PC-3 (cell line): ENCODE data around the gene DGCR2. TPM values are rescaled to one million over a fixed set of nuclear protein-coding genes. Genes with fewer than 3 reads are reported as not detected.

ENCODE experiments used
- ATAC-seq: fragments of 200-7000 bp; cut with Tn5 transposase; 2 replicates; pipeline ENCODE4 v1.9.1; 2020; ENCODE audit warnings: mild to moderate bottlenecking, moderate library complexity
- BruUV-seq: library from RNA; stranded (reverse); fragments of 400-500 nt; replicated peaks from 2 replicates; lab custom pipeline; 2021; lab: Mats Ljungman, UMichigan
- CTCF ChIA-PET: fragments of 300-600 bp; sonication (Branson Sonifier 250); formaldehyde crosslinking; loops from one replicate; lab custom pipeline; 2022; ENCODE audit warnings: antibody characterized with exemption; lab: Charles Lee
- POLR2A ChIA-PET: fragments of 300-600 bp; sonication (Branson Sonifier 250); formaldehyde crosslinking; loops from one replicate; lab custom pipeline; 2022; ENCODE audit warnings: antibody characterized with exemption; ENCODE audit not compliant: unreplicated experiment; lab: Charles Lee
- DNase-seq: peaks from one replicate; pipeline ENCODE4 v3.0.0-alpha.2; 2015
- H2AFZ ChIP-seq: fragments of 300-600 bp; sonication (generic); 2 replicates; pipeline ENCODE4 v1.6.0; 2016; ENCODE audit warnings: antibody characterized with exemption, low read length
- H3F3A ChIP-seq: fragments of 300-600 bp; sonication (generic); one replicate; pipeline ENCODE4 v1.6.0; 2017; ENCODE audit warnings: antibody characterized with exemption, low read length, control low read depth, mild to moderate bottlenecking; ENCODE audit not compliant: unreplicated experiment
- H3K27ac ChIP-seq: fragments of 300-600 bp; sonication (generic); 2 replicates; pipeline ENCODE4 v1.5.1; 2016; ENCODE audit warnings: mild to moderate bottlenecking, low read length
- H3K27me3 ChIP-seq: fragments of 300-600 bp; sonication (generic); 2 replicates; pipeline ENCODE4 v1.6.1; 2016; ENCODE audit warnings: low read length, mixed read lengths
- H3K36me3 ChIP-seq: fragments of 300-600 bp; sonication (generic); 2 replicates; pipeline ENCODE4 v1.6.1; 2016; ENCODE audit warnings: low read depth, mixed run types, low read length, mixed read lengths
- H3K4me1 ChIP-seq: fragments of 300-600 bp; sonication (generic); 2 replicates; pipeline ENCODE4 v1.5.1; 2016; ENCODE audit warnings: low read length; ENCODE audit not compliant: insufficient read depth
- H3K4me2 ChIP-seq: fragments of 300-600 bp; sonication (generic); 2 replicates; pipeline ENCODE4 v1.6.0; 2016; ENCODE audit warnings: low read length
- H3K4me3 ChIP-seq: fragments of 300-600 bp; sonication (generic); 2 replicates; pipeline ENCODE4 v1.5.1; 2016; ENCODE audit warnings: mild to moderate bottlenecking, low read length, mixed read lengths
- H3K79me2 ChIP-seq: fragments of 300-600 bp; sonication (generic); 2 replicates; pipeline ENCODE4 v1.6.1; 2017; ENCODE audit warnings: low read length, mixed read lengths
- H3K9ac ChIP-seq: fragments of 300-600 bp; sonication (generic); 2 replicates; pipeline ENCODE4 v1.6.0; 2016; ENCODE audit warnings: mild to moderate bottlenecking, low read length
- H3K9me2 ChIP-seq: fragments of 300-600 bp; sonication (generic); replicated peaks from 2 replicates; pipeline ENCODE4 v1.6.1; 2016; ENCODE audit warnings: mixed run types, low read length, mixed read lengths
- H3K9me3 ChIP-seq: fragments of 300-600 bp; sonication (generic); 2 replicates; pipeline ENCODE4 v1.6.1; 2016; ENCODE audit warnings: low read length, mixed read lengths
- H4K20me1 ChIP-seq: fragments of 300-600 bp; sonication (generic); 2 replicates; pipeline ENCODE4 v1.6.1; 2016; ENCODE audit warnings: low read length, mixed read lengths
- EZH2 ChIP-seq: fragments of 300-600 bp; sonication (generic); IDR thresholded peaks from one replicate; pipeline ENCODE4 v1.6.1; 2017; ENCODE audit warnings: antibody characterized with exemption, mild to moderate bottlenecking, low read length; ENCODE audit not compliant: unreplicated experiment
- EZH2phosphoT487 ChIP-seq: fragments of 300-600 bp; sonication (generic); IDR thresholded peaks from 2 replicates; pipeline ENCODE4 v1.6.1; 2018; ENCODE audit warnings: mild to moderate bottlenecking, antibody characterized with exemption, low read length, borderline replicate concordance
- intact Hi-C: fragments of 100-400 bp; cut with micrococcal nuclease; formaldehyde crosslinking; loops from 2 replicates; pipeline ENCODE4 v1.9.0; 2023
- total RNA-seq: library from RNA; depleted of rRNA; stranded (reverse); fragments of >200 nt; gene quantifications from 2 replicates; pipeline ENCODE4 v1.2.3, GENCODE V29; 2014
- TF ChIP-seq, protein P1 (sequence below): fragments of 300-600 bp; sonication (generic); conservative IDR thresholded peaks from 2 replicates; pipeline ENCODE4 v1.5.1; 2017; ENCODE audit warnings: antibody characterized with exemption, low read depth, mild to moderate bottlenecking, low read length

The DGCR2 gene
- total RNA-seq, 1 experiment from 2014 or later: 36.1 TPM

DNA sequence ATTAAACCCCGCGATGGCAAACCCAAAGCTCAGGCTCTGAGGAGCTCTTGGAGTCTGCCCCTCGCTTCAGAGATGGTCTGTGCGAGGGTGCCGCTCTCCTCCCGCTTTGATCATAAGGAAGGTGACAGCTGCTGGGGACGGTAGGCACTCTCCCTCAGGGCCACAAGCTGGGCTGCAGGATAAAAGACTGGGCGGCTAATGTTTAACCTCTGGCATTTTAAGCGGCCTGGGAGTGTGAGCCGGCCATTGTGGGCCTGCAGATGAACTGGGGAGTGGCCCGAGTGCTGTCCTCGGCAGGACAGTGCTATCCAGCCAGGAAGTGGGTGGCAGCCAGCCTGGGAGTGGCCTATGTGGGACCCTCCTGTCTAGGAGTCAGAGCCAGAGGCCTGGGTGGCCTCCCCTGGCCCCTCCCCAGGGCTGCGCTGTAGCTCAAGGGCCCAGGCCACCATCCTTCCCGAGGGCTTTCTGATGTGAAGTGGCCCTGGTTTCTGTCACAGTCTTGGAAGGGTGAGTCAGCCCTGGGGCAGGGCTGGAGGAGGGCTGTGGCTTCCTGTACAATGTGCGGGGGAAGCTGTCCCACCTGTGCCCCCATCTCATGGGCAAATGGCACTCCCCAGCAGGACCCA, 127.4 kb downstream of the DGCR2 start:
- Histone ChIP-seq H3F3A (no peaks in the 10 kb centered on the region), H3K4me1 (no peaks in the 10 kb centered on the region), H3K36me3 (no peaks in the 10 kb centered on the region), H3K9me3 (no peaks in the 10 kb centered on the region), H2AFZ (no peak overlapping the region), H3K9me2 (no peaks in the 10 kb centered on the region), H3K4me2 (no peak overlapping the region), H3K9ac (no peak overlapping the region), H3K4me3 (no peak overlapping the region), H3K27ac (no peak overlapping the region), H3K79me2 (no peaks in the 10 kb centered on the region), H4K20me1 (no peaks in the 10 kb centered on the region), H3K27me3 (no peaks in the 10 kb centered on the region)
- POLR2A ChIA-PET: interaction anchor here (0.5 kb wide), 1 partner anchor 13 kb away, joined by 17 read pairs; no protein-coding TSS in a partner anchor
- no peak for TF ChIP-seq EZH2phosphoT487
- TF ChIP-seq EZH2: no peak
- TF ChIP-seq, protein P1, sequence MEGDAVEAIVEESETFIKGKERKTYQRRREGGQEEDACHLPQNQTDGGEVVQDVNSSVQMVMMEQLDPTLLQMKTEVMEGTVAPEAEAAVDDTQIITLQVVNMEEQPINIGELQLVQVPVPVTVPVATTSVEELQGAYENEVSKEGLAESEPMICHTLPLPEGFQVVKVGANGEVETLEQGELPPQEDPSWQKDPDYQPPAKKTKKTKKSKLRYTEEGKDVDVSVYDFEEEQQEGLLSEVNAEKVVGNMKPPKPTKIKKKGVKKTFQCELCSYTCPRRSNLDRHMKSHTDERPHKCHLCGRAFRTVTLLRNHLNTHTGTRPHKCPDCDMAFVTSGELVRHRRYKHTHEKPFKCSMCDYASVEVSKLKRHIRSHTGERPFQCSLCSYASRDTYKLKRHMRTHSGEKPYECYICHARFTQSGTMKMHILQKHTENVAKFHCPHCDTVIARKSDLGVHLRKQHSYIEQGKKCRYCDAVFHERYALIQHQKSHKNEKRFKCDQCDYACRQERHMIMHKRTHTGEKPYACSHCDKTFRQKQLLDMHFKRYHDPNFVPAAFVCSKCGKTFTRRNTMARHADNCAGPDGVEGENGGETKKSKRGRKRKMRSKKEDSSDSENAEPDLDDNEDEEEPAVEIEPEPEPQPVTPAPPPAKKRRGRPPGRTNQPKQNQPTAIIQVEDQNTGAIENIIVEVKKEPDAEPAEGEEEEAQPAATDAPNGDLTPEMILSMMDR: no peak
- intact Hi-C loops: no loop called here
- no peak for DNase-seq
- CTCF ChIA-PET: no interaction called here
- BruUV-seq: no TSS peak
- peak; percentile 18; the same call in 1 of the 2 replicates for ATAC-seq

- Histone ChIP-seq H3K4me2 (no peak overlapping the region), H3K27me3 (no peaks in the 10 kb centered on the region), H3F3A (no peaks in the 10 kb centered on the region), H3K36me3 (no peaks in the 10 kb centered on the region), H4K20me1 (no peaks in the 10 kb centered on the region), H2AFZ (no peak overlapping the region), H3K27ac (no peak overlapping the region), H3K4me1 (no peaks in the 10 kb centered on the region), H3K79me2 (no peaks in the 10 kb centered on the region), H3K9me3 (no peaks in the 10 kb centered on the region), H3K4me3 (no peak overlapping the region), H3K9ac (no peak overlapping the region), H3K9me2 (no peaks in the 10 kb centered on the region)
- intact Hi-C loops: no loop called here
- BruUV-seq: no TSS peak
- no peak for DNase-seq
- ChIA-PET POLR2A (interaction anchor here (0.5 kb wide), 1 partner anchor 12 kb away, joined by 17 read pairs; no protein-coding TSS in a partner anchor), CTCF (no interaction called here)
- TF ChIP-seq, protein P1: no peak
- TF ChIP-seq EZH2 (no peak), EZH2phosphoT487 (no peak)
- no peak for ATAC-seq
Observed at GRCh38 chr22:18994056-18994455, 128.2 kb downstream of the DGCR2 start.

DNA sequence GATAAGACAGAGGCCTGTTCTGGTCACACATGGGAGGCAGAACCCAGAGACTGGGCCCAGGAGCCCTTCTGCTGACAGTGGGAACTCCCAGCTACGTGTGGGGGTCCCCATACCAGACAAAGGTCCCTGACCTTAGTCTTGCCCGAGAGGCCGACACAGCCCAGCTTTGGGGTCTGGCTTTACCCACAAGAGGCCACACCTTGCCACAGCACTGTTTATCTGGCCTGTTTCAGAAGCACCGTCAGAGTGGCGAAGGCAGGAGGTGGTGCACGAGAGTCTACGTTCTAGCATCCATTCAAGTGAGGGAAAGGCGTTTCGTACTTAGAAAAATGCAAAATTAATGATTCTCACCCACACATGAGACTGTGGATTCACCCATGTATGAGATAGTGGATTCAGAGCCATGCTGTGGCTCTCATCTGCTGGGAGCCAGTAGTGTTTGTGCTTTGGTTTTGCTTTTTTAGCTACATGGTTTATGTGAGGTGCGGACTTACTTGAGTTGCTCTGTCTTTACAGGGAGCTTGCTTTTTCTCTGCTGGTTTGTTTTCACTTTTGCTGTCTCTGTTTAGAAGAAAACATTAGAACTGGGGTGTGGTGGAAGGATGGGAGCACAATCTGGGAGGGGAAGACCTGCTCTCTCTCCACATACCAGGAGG, 129.5 kb downstream of the DGCR2 start:
- no peaks in the 10 kb centered on the region for H3F3A ChIP-seq
- H4K20me1 ChIP-seq: no peaks in the 10 kb centered on the region
- H3K9ac ChIP-seq: no peak overlapping the region
- H3K9me2 ChIP-seq: no peaks in the 10 kb centered on the region
- ChIA-PET CTCF (no interaction called here), POLR2A (no interaction called here)
- no peaks in the 10 kb centered on the region for H3K36me3 ChIP-seq
- H2AFZ ChIP-seq: no peak overlapping the region
- no peak overlapping the region for H3K27ac ChIP-seq
- no peaks in the 10 kb centered on the region for H3K4me1 ChIP-seq
- H3K4me2 ChIP-seq: no peak overlapping the region
- intact Hi-C loops: no loop called here
- no peak for TF ChIP-seq EZH2phosphoT487
- TF ChIP-seq EZH2: no peak
- TF ChIP-seq, protein P1: no peak
- no peaks in the 10 kb centered on the region for H3K79me2 ChIP-seq
- no TSS peak for BruUV-seq
- no peaks in the 10 kb centered on the region for H3K9me3 ChIP-seq
- ATAC-seq: no peak
- DNase-seq: no peak
- no peaks in the 10 kb centered on the region for H3K27me3 ChIP-seq
- H3K4me3 ChIP-seq: no peak overlapping the region
